Dermis microvascular lymphatic vessel endothelial cell (primary cell): ENCODE data around the gene SKI. TPM values are rescaled to one million over a fixed set of nuclear protein-coding genes. Genes with fewer than 3 reads are reported as not detected.
"Not testable (repeated sequence)": the region's sequence is repeated elsewhere in the genome, so short reads cannot be mapped to it uniquely, and the experiment has no call there.

ENCODE experiments used
- DNase-seq, 2 donors: peaks; one replicate each; pipeline versions ENCODE4 v3.0.0 to v3.0.0-alpha.2; 2010; ENCODE audit warnings: low read depth in 2 of 2
- total RNA-seq: library from RNA; depleted of rRNA; stranded (reverse); fragments of >200 nt; gene quantifications from 2 replicates; pipeline ENCODE4 v1.2.1, GENCODE V29; 2014

The SKI gene
- total RNA-seq, 1 donor from 2014 or later = 12.7 TPM

- DNase-seq = no peak
Observed at GRCh38 chr1:2259668-2260402, 31.7 kb downstream of the SKI start.

- not testable (repeated sequence) for DNase-seq
Observed at GRCh38 chr1:2260470-2260869, 32.4 kb downstream of the SKI start.

GRCh38 chr1:2260917-2261316 lies 32.8 kb downstream of the SKI start:
- no peak for DNase-seq

GRCh38 chr1:2261476-2262395 lies 33.6 kb downstream of the SKI start:
- not testable (repeated sequence) for DNase-seq

DNA sequence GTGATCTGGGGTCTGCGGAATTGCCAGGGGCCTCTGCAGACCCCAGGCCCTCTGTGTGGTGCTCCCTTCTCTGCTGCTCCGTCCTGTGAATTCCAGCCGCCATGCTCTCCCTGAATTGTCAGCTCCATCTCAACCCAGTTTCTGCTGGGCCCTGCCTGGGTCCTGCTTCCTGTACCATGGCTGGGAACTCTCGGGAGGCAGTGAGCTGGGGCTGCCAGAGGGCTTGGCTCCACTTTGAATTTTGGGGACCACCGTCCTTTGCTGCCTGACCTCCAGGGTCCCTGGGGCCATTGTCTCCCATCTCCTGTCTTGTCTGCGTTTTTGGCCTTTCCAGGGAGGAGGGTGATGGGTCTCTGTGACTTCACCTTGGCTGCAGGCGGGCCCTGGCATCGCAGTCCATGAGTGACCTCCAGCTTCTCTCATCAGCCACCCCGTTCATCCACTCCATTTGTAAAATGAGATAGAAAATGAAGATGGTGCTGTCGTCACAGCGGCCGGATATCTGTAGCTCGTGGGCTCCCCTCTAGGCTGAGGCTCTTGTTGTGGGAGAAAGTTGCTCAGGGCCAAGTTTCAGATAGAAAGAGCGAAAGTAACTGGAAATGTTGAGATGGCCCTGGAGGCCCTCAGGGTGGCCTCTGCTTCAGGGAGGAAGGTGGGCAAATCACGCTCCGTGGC lies 38.3 kb downstream of the SKI start:
- DNase-seq = no peak

GRCh38 chr1:2267051-2267830 lies 39.1 kb downstream of the SKI start:
- no peak for DNase-seq

DNA sequence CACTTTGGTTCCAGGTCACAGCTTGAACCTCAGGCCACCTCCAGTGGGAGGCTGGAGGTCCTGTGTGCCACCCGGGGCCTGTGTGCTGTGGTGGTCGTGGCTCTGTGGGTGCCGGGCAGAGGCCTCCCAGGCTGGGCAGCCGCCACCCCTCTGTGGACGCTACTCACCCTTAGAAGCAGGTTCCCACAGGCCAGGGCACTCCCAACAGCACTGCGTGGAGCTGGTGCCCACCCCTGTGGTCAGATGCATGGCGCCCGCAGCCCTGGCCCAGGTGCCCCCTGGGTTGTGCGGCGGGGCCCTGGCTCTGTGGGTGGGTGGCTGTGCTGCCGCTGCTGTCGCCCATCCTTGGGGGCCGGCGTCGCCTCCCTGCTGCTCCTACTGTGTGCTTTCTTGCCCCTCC lies 39.7 kb downstream of the SKI start:
- DNase-seq = no peak

DNA sequence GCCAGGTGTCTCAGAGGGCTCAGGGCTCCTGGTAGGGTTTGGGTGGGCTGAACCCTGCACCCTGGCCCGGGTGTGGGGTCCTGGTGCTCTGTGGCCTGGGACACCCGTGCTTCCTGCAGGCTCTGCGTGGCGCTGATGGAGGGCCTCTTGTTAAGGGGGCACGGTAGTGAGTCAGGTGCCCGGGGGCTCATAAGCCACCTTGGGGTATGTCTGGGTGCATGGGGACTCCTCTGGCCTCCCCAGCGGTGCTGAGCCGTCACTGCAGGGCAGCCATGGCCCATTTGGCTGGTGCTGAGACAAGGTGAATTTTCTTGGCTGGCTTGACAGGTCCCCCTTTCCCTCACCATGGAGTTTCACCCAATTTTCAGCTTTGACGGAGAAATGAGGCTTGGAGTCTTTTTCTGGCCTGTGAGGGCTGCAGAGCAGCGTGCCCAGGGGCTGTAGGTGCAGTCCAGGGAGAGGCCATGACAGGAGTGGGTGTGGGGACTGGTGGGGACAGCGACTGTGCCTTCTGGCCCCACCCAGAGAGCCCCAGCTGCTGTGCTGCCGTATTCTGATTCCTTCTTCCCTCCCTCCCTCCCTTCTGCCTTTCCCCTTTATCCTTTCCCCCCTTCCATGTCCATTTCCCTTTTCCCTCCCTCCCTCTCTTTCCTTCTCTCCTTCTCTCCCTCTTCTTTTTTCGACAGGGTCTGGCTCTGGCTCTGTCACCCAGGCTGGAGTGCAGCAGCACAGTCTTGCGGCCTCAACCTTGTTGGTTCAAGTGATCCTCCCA lies 40.4 kb downstream of the SKI start:
- DNase-seq = no peak

DNA sequence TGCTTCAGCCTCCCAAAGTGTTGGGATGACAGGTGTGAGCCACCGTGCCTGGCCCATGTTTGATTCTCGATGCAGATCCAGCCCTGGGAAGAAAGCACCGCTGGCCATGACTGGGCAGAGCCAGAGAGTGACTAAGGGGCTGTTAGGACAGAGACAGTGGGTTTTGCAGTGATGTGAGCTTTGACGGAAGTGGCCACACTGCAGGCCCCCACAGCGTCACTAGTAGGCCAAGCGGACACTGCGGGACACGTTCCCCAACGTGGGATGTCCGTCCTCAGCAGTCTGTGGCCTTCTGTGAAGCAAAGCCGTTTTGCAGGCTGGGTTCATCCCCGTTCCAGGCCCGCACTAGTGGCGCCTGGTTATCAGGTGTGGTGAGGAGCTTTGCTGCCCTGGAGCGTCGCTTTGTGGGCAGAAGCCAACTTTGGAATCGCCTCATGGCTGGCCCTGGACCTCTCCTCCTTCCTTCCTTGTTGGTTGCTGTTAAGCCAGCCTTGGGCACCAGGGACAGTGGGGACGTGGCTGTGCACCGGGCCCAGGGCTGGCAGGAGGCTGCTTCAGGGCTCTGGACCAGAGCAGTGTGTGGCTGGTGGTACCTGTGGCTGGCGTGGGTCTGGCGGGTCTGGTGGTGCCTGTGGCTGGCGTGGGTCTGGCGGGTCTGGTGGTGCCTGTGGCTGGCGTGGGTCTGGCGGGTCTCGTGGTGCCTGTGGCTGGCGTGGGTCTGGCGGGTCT lies 41.2 kb downstream of the SKI start:
- DNase-seq = no peak

DNA sequence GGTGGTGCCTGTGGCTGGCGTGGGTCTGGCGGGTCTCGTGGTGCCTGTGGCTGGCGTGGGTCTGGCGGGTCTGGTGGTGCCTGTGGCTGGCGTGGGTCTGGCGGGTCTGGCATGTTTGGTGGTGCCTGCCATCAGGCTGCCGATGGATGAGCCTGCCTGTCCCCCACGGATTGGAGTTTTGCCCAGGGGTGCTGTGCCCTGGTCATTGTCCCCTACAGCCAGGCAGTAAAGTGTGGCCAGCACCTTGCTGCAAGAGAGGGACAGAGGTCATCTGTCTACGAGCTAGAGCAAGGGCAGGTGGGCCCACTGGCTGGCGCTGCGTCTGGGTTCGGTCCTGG lies 41.8 kb downstream of the SKI start:
- no peak for DNase-seq

DNA sequence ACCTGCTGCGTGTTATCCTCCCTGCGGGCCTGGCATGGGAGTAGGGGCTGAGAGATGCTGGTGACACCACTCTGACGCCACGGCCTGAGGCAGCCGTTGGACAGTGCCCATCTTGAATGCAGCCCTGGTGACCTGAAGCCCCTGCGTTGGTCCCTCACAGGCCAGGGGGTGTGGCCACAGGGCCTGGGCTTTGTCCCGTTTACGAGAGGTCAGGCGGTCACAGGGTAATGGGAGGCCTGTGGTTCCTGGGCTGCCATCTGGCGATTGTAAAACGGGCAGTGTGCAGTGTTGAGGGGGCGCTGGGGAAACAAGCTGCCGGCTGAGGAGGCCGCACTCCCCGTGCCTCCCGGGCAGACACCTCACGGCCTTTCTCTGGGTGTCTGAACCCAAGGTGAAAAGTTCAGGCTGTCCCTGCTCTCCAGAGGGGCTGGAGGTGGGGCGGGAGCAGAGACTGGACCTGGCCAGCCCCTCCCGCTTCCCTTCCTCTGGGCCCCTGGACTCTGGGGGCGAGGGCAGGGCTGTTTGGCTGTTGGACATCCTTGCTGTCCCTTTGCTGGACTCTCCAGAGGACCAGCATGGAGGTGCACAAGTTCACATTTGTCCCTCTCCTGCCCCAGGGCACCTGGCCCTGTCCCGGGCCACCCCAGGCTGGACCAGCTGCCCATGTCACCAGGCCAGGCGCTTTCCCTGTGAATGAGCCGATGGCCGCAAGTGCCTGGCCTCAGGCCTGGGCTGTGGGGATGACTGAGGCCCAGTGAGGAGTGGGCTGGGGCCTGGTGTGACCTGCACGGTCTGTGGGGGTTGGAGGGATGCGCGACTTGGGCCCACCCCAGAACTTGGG lies 42.4 kb downstream of the SKI start:
- DNase-seq = no peak

GRCh38 chr1:2271211-2271721 lies 43.1 kb downstream of the SKI start:
- no peak for DNase-seq

- no peak for DNase-seq
Observed at GRCh38 chr1:2271841-2272655, 43.9 kb downstream of the SKI start.

- no peak for DNase-seq
Observed at GRCh38 chr1:2272686-2273400, 44.7 kb downstream of the SKI start.

DNA sequence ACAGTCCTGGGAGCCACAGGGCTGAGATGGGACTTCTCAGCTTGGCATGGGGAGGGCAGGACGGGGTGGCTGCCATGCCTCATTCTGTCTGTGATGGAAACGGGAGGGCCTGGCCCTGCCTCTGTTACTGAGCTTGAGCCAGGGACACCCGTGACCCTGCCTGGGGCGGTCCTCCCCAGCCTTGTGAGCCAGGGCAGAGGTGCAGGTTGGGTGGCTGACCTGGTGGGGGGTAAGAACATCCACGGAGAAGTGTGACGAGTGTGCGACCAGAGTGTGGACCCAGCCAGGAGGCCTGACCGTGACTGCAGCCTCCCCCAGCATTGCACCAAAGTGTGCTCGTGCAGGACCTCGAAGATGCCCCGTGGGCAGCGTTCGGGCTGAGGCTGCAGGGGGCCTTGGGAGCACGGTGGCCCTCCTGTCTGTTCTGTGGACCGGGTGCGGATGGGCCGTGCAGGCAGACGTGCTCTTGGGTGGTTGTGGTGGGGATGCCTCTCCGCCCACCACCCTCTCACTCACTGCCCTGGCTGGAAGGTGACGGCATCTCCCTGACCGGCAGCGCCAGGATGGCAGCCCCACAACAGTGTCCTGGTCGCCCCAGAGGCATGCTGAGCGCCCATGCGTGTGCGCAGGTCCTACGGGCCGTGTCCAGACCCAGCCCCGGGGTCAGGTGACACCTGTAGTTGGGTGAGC lies 45.4 kb downstream of the SKI start:
- DNase-seq = no peak

GRCh38 chr1:2274231-2274928 lies 46.3 kb downstream of the SKI start:
- DNase-seq = no peak
